GM12878 (cell line): ENCODE data around the gene TMPRSS13. TPM values are rescaled to one million over a fixed set of nuclear protein-coding genes. Genes with fewer than 3 reads are reported as not detected.

Source experiments
- ATAC-seq: fragments of 200-7000 bp; cut with Tn5 transposase; 3 replicates; pipeline ENCODE4 v1.9.1; 2020; ENCODE audit warnings: mild to moderate bottlenecking, moderate library complexity
- BruUV-seq: library from RNA; stranded (reverse); fragments of 400-500 nt; replicated peaks from 2 replicates; lab custom pipeline; 2021; lab: Mats Ljungman, UMichigan
- CTCF ChIA-PET: fragments of 300-600 bp; sonication (Branson Sonifier 250); formaldehyde crosslinking; extraction: SDS; loops from one replicate; lab custom pipeline; 2021; ENCODE audit warnings: inconsistent platforms; lab: Yijun Ruan, JAX
- POLR2A ChIA-PET: fragments of 350-600 bp; formaldehyde crosslinking; extraction: SDS; loops from one replicate; lab custom pipeline; 2021; ENCODE audit warnings: inconsistent platforms; lab: Charles Lee
- RAD21 ChIA-PET: fragments of 300-600 bp; sonication (Branson Sonifier 250); formaldehyde crosslinking; loops from one replicate; lab custom pipeline; 2023; ENCODE audit warnings: antibody characterized with exemption; ENCODE audit not compliant: unreplicated experiment; lab: Charles Lee
- SMC1A ChIA-PET: fragments of 300-600 bp; sonication (Branson Sonifier 250); formaldehyde crosslinking; loops from one replicate; lab custom pipeline; 2023; ENCODE audit not compliant: unreplicated experiment, uncharacterized antibody; lab: Charles Lee
- DNase-seq: peaks from one replicate; pipeline ENCODE4 v3.0.0-alpha.2; 2011; ENCODE audit warnings: low read depth, low spot score
- FAIRE-seq: peaks from 3 replicates; lab custom pipeline; 2011; peaks lifted over from hg19 to GRCh38; lab: Jason Lieb, UNC
- H2AFZ ChIP-seq: 2 replicates; pipeline ENCODE4 v1.6.0; 2011; ENCODE audit warnings: low read depth, low read length, control low read depth; ENCODE audit not compliant: control insufficient read depth
- H3K27ac ChIP-seq: 2 replicates; pipeline ENCODE4 v1.5.1; 2011; ENCODE audit warnings: control low read depth; ENCODE audit not compliant: control insufficient read depth, insufficient read depth
- H3K27me3 ChIP-seq, 2 experiments: replicated peaks in 1 of 2; 2 replicates each; pipeline versions ENCODE4 v1.6.0 to v1.6.1; 2011; ENCODE audit warnings: low read length in 1 of 2; ENCODE audit not compliant: control insufficient read depth in 2 of 2, insufficient read depth in 2 of 2
- H3K36me3 ChIP-seq, 2 experiments: 2 replicates each; pipeline ENCODE4 v1.5.1; 2011; ENCODE audit warnings: low read length in 1 of 2; ENCODE audit not compliant: control insufficient read depth in 2 of 2, insufficient read depth in 2 of 2
- H3K4me1 ChIP-seq: 2 replicates; pipeline ENCODE4 v1.6.1; 2011; ENCODE audit warnings: mild to moderate bottlenecking, low read length, moderate library complexity, mixed read lengths; ENCODE audit not compliant: control insufficient read depth, insufficient read depth
- H3K4me2 ChIP-seq: 2 replicates; pipeline ENCODE4 v1.6.0; 2011; ENCODE audit warnings: control low read depth; ENCODE audit not compliant: control insufficient read depth, insufficient read depth
- H3K4me3 ChIP-seq: fragments of 200-600 bp; sonication (generic); 2 replicates; pipeline ENCODE4 v1.5.1; 2016
- H3K79me2 ChIP-seq: 2 replicates; pipeline ENCODE4 v1.6.0; 2011; ENCODE audit warnings: low read length; ENCODE audit not compliant: control insufficient read depth, insufficient read depth
- H3K9ac ChIP-seq: 2 replicates; pipeline ENCODE4 v1.8.0; 2011; ENCODE audit warnings: low read length, control low read depth, mixed read lengths; ENCODE audit not compliant: control insufficient read depth, insufficient read depth
- H3K9me3 ChIP-seq: replicated peaks from 3 replicates; pipeline ENCODE4 v1.5.1; 2011; ENCODE audit warnings: mild to moderate bottlenecking, low read length; ENCODE audit not compliant: control insufficient read depth, insufficient read depth
- H4K20me1 ChIP-seq: 2 replicates; pipeline ENCODE4 v1.6.0; 2011; ENCODE audit not compliant: control insufficient read depth, insufficient read depth
- BACH1 ChIP-seq: fragments of 450-650 bp; IDR thresholded peaks from 2 replicates; pipeline ENCODE4 v1.6.1; 2017; ENCODE audit warnings: mild to moderate bottlenecking, borderline replicate concordance
- BCL11A ChIP-seq: IDR thresholded peaks from 2 replicates; pipeline ENCODE4 v1.6.1; 2011; ENCODE audit warnings: low read depth, low read length
- BCL3 ChIP-seq: IDR thresholded peaks from 2 replicates; pipeline ENCODE4 v1.6.1; 2011; ENCODE audit warnings: borderline replicate concordance, low read depth, mild to moderate bottlenecking, moderate library complexity, low read length; ENCODE audit not compliant: insufficient read depth, poor library complexity, severe bottlenecking
- DPF2 ChIP-seq: fragments of 450-650 bp; IDR thresholded peaks from 2 replicates; pipeline ENCODE4 v1.6.1; 2017; ENCODE audit warnings: mild to moderate bottlenecking
- E2F4 ChIP-seq: IDR thresholded peaks from 2 replicates; pipeline ENCODE4 v1.6.1; 2012; ENCODE audit warnings: low read depth, low read length, improper control_type of control experiment
- E2F8 ChIP-seq: fragments of 450-650 bp; IDR thresholded peaks from 2 replicates; pipeline ENCODE4 v1.6.1; 2018; ENCODE audit warnings: mild to moderate bottlenecking, low read depth, moderate library complexity; ENCODE audit not compliant: partially characterized antibody
- EZH2 ChIP-seq: IDR thresholded peaks from 2 replicates; pipeline ENCODE4 v1.6.1; 2012; ENCODE audit warnings: low read depth, mild to moderate bottlenecking, control low read depth, inconsistent platforms, low read length, borderline replicate concordance; ENCODE audit not compliant: control insufficient read depth
- NR2C1 ChIP-seq: fragments of 450-650 bp; IDR thresholded peaks from 2 replicates; pipeline ENCODE4 v1.6.1; 2017; ENCODE audit warnings: antibody characterized with exemption, mild to moderate bottlenecking, moderate library complexity
- SMAD5 ChIP-seq: IDR thresholded peaks from 2 replicates; pipeline ENCODE4 v1.6.1; 2016; ENCODE audit warnings: antibody characterized with exemption, low read depth
- SREBF2 ChIP-seq: IDR thresholded peaks from 2 replicates; pipeline ENCODE4 v1.6.1; 2012; ENCODE audit warnings: mild to moderate bottlenecking, low read length
- WGBS: methylation state at CpG from one replicate; pipeline ENCODE4 v1.1.6; 2016; ENCODE audit warnings: low lambda C conversion rate; ENCODE audit not compliant: insufficient replicate concordance, insufficient coverage; ENCODE audit errors: missing lambda C conversion rate; 5-methylcytosine and 5-hydroxymethylcytosine counted together
- in situ Hi-C: fragments of 300-500 bp; cut with MboI; formaldehyde crosslinking; loops from 9 replicates; pipeline ENCODE4 v1.14.3; 2018; ENCODE audit warnings: mixed read lengths
- intact Hi-C: fragments of 100-400 bp; cut with micrococcal nuclease; formaldehyde crosslinking; loops from one replicate; pipeline ENCODE4 v1.14.2; 2022; ENCODE audit not compliant: unreplicated experiment
- polyA plus RNA-seq, 11 experiments: library from polyadenylated mRNA; depleted of rRNA in 4 of 11; unstranded in 6 of 11; stranded (reverse) in 5 of 11; fragments of >200 nt; fragmentation: Nextera tagmentation in 4 of 11; fragmentation: Illumina TruSeq in 1 of 11; extraction: Ambion mirVana in 4 of 11; extraction: Trizol in 1 of 11; gene quantifications; 1 replicate in 1 of 11; 2 replicates in 10 of 11; pipeline versions ENCODE4 v1.2.1 to v1.2.3, GENCODE V29; 2011 to 2016; ENCODE audit warnings: inconsistent platforms in 2 of 11, missing spikeins in 2 of 11, low read depth in 1 of 11
- total RNA-seq, 4 experiments: library from RNA; depleted of rRNA in 3 of 4; stranded (reverse); fragments of >200 nt in 3 of 4; fragmentation: Illumina TruSeq in 1 of 4; extraction: Trizol in 1 of 4; gene quantifications; 2 replicates each; pipeline versions ENCODE4 v1.2.1 to v1.2.3, GENCODE V29; 2013 to 2021
- TF ChIP-seq, protein P1 (sequence below), 3 experiments: IDR thresholded peaks in 2 of 3; conservative IDR thresholded peaks in 1 of 3; 2 replicates each; pipeline ENCODE4 v1.5.1; 2011; ENCODE audit warnings: low read depth in 3 of 3, low read length in 3 of 3, mild to moderate bottlenecking in 3 of 3, control low read depth in 2 of 3, moderate library complexity in 2 of 3, inconsistent platforms in 1 of 3, mixed read lengths in 1 of 3; ENCODE audit not compliant: control insufficient read depth in 2 of 3, insufficient read depth in 1 of 3; ENCODE audit errors: extremely low read depth in 1 of 3

The TMPRSS13 gene
- total and polyA plus RNA-seq, 10 of the 15 experiments (the other 5 are each of a cell fraction or from before 2014, with no cell fraction given) = 0.05 to 0.50 (median 0.26) TPM; not detected in 2

GRCh38 chr11:117917591-117918151 lies 11.5 kb downstream of the TMPRSS13 start:
- BruUV-seq = no TSS peak
- Histone ChIP-seq H3K9me3 (no peaks in the 10 kb centered on the region), H4K20me1 (no peaks in the 10 kb centered on the region), H3K4me3 (no peak overlapping the region), H3K36me3 (no peaks in the 10 kb centered on the region), H3K9ac (no peak overlapping the region), H3K79me2 (no peaks in the 10 kb centered on the region), H2AFZ (no peak overlapping the region), H3K4me1 (peaks cover 8% of the 10 kb centered on the region), H3K27me3 (no peaks in the 10 kb centered on the region), H3K4me2 (no peak overlapping the region), H3K27ac (no peak overlapping the region)
- FAIRE-seq (no peak), DNase-seq (no peak), ATAC-seq (no peak)
- RAD21 ChIA-PET = interaction anchor here (2.6 kb wide), 1 partner anchor 29 kb away, joined by 9 read pairs; no protein-coding TSS in a partner anchor
- TF ChIP-seq SREBF2 (no peak), E2F4 (no peak), NR2C1 (no peak), BCL3 (no peak), EZH2 (no peak), BACH1 (no peak), DPF2 (no peak), BCL11A (no peak), E2F8 (no peak), SMAD5 (no peak)
- TF ChIP-seq, protein P1, sequence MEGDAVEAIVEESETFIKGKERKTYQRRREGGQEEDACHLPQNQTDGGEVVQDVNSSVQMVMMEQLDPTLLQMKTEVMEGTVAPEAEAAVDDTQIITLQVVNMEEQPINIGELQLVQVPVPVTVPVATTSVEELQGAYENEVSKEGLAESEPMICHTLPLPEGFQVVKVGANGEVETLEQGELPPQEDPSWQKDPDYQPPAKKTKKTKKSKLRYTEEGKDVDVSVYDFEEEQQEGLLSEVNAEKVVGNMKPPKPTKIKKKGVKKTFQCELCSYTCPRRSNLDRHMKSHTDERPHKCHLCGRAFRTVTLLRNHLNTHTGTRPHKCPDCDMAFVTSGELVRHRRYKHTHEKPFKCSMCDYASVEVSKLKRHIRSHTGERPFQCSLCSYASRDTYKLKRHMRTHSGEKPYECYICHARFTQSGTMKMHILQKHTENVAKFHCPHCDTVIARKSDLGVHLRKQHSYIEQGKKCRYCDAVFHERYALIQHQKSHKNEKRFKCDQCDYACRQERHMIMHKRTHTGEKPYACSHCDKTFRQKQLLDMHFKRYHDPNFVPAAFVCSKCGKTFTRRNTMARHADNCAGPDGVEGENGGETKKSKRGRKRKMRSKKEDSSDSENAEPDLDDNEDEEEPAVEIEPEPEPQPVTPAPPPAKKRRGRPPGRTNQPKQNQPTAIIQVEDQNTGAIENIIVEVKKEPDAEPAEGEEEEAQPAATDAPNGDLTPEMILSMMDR (IDR thresholded peaks at IDR 0.05 in 2 of 3, conservative IDR thresholded peaks at IDR 0.05 in 1 of 3; ENCODE audit: control insufficient read depth in 2 of 3, extremely low read depth in 1 of 3, insufficient read depth in 1 of 3, low read depth in 3 of 3, low read length in 3 of 3) = no peak
- intact Hi-C loops = no loop called here
- CTCF ChIA-PET = interaction anchor here (0.9 to 6.1 kb wide), 3 partner anchors 15 to 97 kb away, joined by 3 to 43 read pairs (median 4); no protein-coding TSS in a partner anchor
- SMC1A ChIA-PET = interaction anchor here (0.8 to 1.7 kb wide), 4 partner anchors 10 to 135 kb away, joined by 3 to 5 read pairs (median 4); no protein-coding TSS in a partner anchor
- 29% methylated on average over 5 of the region's 5 CpGs for WGBS
- POLR2A ChIA-PET = no interaction called here
- in situ Hi-C loops = no loop called here
